ENCODE data around the gene CRYBG1. TPM values are rescaled to one million over a fixed set of nuclear protein-coding genes. Genes with fewer than 3 reads are reported as not detected.

The CRYBG1 gene
- 38.1 and 44.9 TPM in 2 replicates for total RNA-seq

- peak; percentile 46 for DNase-seq
These were observed at the start of gene CRYBG1 for GRCh38 chr6:106360410-106360988. Gene CRYBG1 (plus strand): TSS chr6:106360717. CDS start chr6:106360909, 192 bp downstream.

- peak; percentile 50 for DNase-seq
These were observed 44.6 kb upstream of the CRYBG1 start for GRCh38 chr6:106315765-106316374.

GRCh38 chr6:106316375-106316766 lies 44.1 kb upstream of the CRYBG1 start:
- no peak for DNase-seq

GRCh38 chr6:106318061-106318460 lies 42.5 kb upstream of the CRYBG1 start:
- DNase-seq, result no peak

- no peak for DNase-seq
These were observed 41.7 kb upstream of the CRYBG1 start for GRCh38 chr6:106318851-106319250.

- DNase-seq, result no peak
These were observed 38.6 kb upstream of the CRYBG1 start for GRCh38 chr6:106321940-106322339.

GRCh38 chr6:106324726-106325335 lies 35.7 kb upstream of the CRYBG1 start:
- DNase-seq, result peak; percentile 13

GRCh38 chr6:106325336-106326178 lies 35.0 kb upstream of the CRYBG1 start, which contains the start of gene ATG5:
Gene ATG5 (minus strand): TSS chr6:106325760. CDS start chr6:106316208, 9,552 bp downstream.
- peak; percentile 100 for DNase-seq

- peak; percentile 73 for DNase-seq
These were observed 25.7 kb upstream of the CRYBG1 start for GRCh38 chr6:106334646-106335448.

GRCh38 chr6:106339334-106340029 lies 21.0 kb upstream of the CRYBG1 start:
- DNase-seq, result peak; percentile 75

- no peak for DNase-seq
These were observed 13.3 kb upstream of the CRYBG1 start for GRCh38 chr6:106347219-106347618.

- DNase-seq, result no peak
These were observed 4.1 kb upstream of the CRYBG1 start for GRCh38 chr6:106356378-106356777.

GRCh38 chr6:106359959-106360409 lies 533 bp upstream of the CRYBG1 start:
- DNase-seq, result no peak

GRCh38 chr6:106360989-106361430 lies 493 bp downstream of the CRYBG1 start:
- DNase-seq, result no peak

GRCh38 chr6:106363401-106364138 lies 3.1 kb downstream of the CRYBG1 start:
- no peak for DNase-seq

GRCh38 chr6:106369739-106370138 lies 9.2 kb downstream of the CRYBG1 start:
- no peak for DNase-seq

GRCh38 chr6:106370639-106371038 lies 10.1 kb downstream of the CRYBG1 start:
- no peak for DNase-seq

GRCh38 chr6:106372838-106373501 lies 12.5 kb downstream of the CRYBG1 start:
- DNase-seq, result no peak

- DNase-seq, result no peak
These were observed 13.2 kb downstream of the CRYBG1 start for GRCh38 chr6:106373502-106374239.

All from dermis blood vessel endothelial cell (primary cell).